Endothelial cell of umbilical vein (primary cell): ENCODE data around the gene PSENEN. TPM values are rescaled to one million over a fixed set of nuclear protein-coding genes. Genes with fewer than 3 reads are reported as not detected.

ENCODE experiments used
- BruUV-seq: library from RNA; stranded (reverse); fragments of 400-500 nt; replicated peaks from 2 replicates; lab custom pipeline; 2021; lab: Mats Ljungman, UMichigan
- CTCF ChIA-PET: fragments of 300-600, 350-600 bp; sonication (Branson Sonifier 250); formaldehyde crosslinking; loops from one replicate; lab custom pipeline; 2021; ENCODE audit warnings: antibody characterized with exemption, inconsistent platforms; lab: Charles Lee
- POLR2A ChIA-PET: fragments of 300-600, 350-600 bp; sonication (Branson Sonifier 250); formaldehyde crosslinking; loops from one replicate; lab custom pipeline; 2021; ENCODE audit warnings: antibody characterized with exemption, inconsistent platforms; lab: Charles Lee
- DNase-seq: peaks from one replicate; pipeline ENCODE4 v3.0.0-alpha.2; 2011; ENCODE audit warnings: low read depth, low spot score
- FAIRE-seq: peaks from 2 replicates; lab custom pipeline; 2011; peaks lifted over from hg19 to GRCh38; lab: Jason Lieb, UNC
- H2AFZ ChIP-seq: 2 replicates; pipeline ENCODE4 v1.6.0; 2012; ENCODE audit warnings: low read depth, low read length, control low read depth, inconsistent platforms
- H3K27ac ChIP-seq: 2 replicates; pipeline ENCODE4 v1.5.1; 2011; ENCODE audit warnings: low read depth, mild to moderate bottlenecking, control low read depth, low read length, moderate library complexity; ENCODE audit not compliant: insufficient read depth
- H3K27me3 ChIP-seq, 2 experiments: 2 replicates each; pipeline versions ENCODE4 v1.6.0 to v1.6.1; 2011; ENCODE audit warnings: low read length in 2 of 2, mixed read lengths in 1 of 2; ENCODE audit not compliant: control insufficient read depth in 2 of 2, insufficient read depth in 2 of 2
- H3K36me3 ChIP-seq, 2 experiments: 2 replicates in 1 of 2; 3 replicates in 1 of 2; pipeline ENCODE4 v1.5.1; 2011; ENCODE audit warnings: low read length in 2 of 2, mild to moderate bottlenecking in 1 of 2, moderate library complexity in 1 of 2; ENCODE audit not compliant: control insufficient read depth in 2 of 2, insufficient read depth in 2 of 2; ENCODE audit errors: extremely low read depth in 1 of 2
- H3K4me1 ChIP-seq: 3 replicates; pipeline ENCODE4 v1.5.1; 2011; ENCODE audit warnings: mild to moderate bottlenecking, low read length; ENCODE audit not compliant: control insufficient read depth, insufficient read depth; ENCODE audit errors: extremely low read depth
- H3K4me2 ChIP-seq: 2 replicates; pipeline ENCODE4 v1.6.1; 2011; ENCODE audit warnings: low read length, control low read depth, mixed read lengths; ENCODE audit not compliant: insufficient read depth
- H3K4me3 ChIP-seq, 3 experiments: fragments of 200-600 bp in 1 of 3; sonication (generic), shearing (Covaris generic) in 1 of 3; replicated peaks in 1 of 3; 2 replicates each; pipeline ENCODE4 v1.5.1; 2011 to 2016; ENCODE audit warnings: control low read depth in 3 of 3, low read length in 3 of 3, mild to moderate bottlenecking in 2 of 3, inconsistent platforms in 1 of 3, low read depth in 1 of 3, moderate library complexity in 1 of 3; ENCODE audit not compliant: insufficient read depth in 1 of 3
- H3K79me2 ChIP-seq: 2 replicates; pipeline ENCODE4 v1.6.0; 2012; ENCODE audit warnings: low read length, inconsistent platforms; ENCODE audit not compliant: control insufficient read depth, insufficient read depth
- H3K9ac ChIP-seq: replicated peaks from 2 replicates; pipeline ENCODE3; 2011; ENCODE audit warnings: low read length, control low read depth; ENCODE audit not compliant: insufficient read depth; ENCODE audit errors: extremely low read depth
- H3K9me1 ChIP-seq: replicated peaks from 3 replicates; pipeline ENCODE4 v1.6.0; 2011; ENCODE audit warnings: mild to moderate bottlenecking, low read length; ENCODE audit not compliant: control insufficient read depth, insufficient read depth; ENCODE audit errors: extremely low read depth
- H3K9me3 ChIP-seq: replicated peaks from 2 replicates; pipeline ENCODE4 v1.5.1; 2012; ENCODE audit warnings: low read length, inconsistent platforms; ENCODE audit not compliant: control insufficient read depth, insufficient read depth
- H4K20me1 ChIP-seq: replicated peaks from 2 replicates; pipeline ENCODE3; 2011; ENCODE audit warnings: mild to moderate bottlenecking, low read length; ENCODE audit not compliant: control insufficient read depth, insufficient read depth; ENCODE audit errors: extremely low read depth
- EZH2 ChIP-seq: IDR thresholded peaks from 2 replicates; pipeline ENCODE4 v1.6.1; 2012; ENCODE audit warnings: borderline replicate concordance, low read depth, mild to moderate bottlenecking, moderate library complexity, low read length, inconsistent platforms; ENCODE audit not compliant: severe bottlenecking
- FOS ChIP-seq: IDR thresholded peaks from 2 replicates; pipeline ENCODE4 v1.6.1; 2011; ENCODE audit warnings: mild to moderate bottlenecking, low read length, moderate library complexity, borderline replicate concordance; ENCODE audit not compliant: insufficient read depth
- GATA2 ChIP-seq: IDR thresholded peaks from 2 replicates; pipeline ENCODE4 v1.7.0; 2011; ENCODE audit warnings: low read depth, mild to moderate bottlenecking, moderate library complexity, mixed read lengths, low read length; ENCODE audit not compliant: insufficient read length, insufficient read depth
- JUN ChIP-seq: IDR thresholded peaks from 2 replicates; pipeline ENCODE4 v1.6.1; 2011; ENCODE audit warnings: borderline replicate concordance, low read depth; ENCODE audit not compliant: insufficient read length, insufficient read depth
- MAX ChIP-seq: IDR thresholded peaks from 2 replicates; pipeline ENCODE4 v1.6.1; 2011; ENCODE audit not compliant: insufficient read depth, insufficient read length
- MYC ChIP-seq: IDR thresholded peaks from one replicate; pipeline ENCODE4 v1.6.1; 2011; ENCODE audit warnings: mild to moderate bottlenecking, low read depth, low read length
- POLR2A ChIP-seq: IDR thresholded peaks from 2 replicates; pipeline ENCODE4 v1.6.1; 2012; ENCODE audit warnings: low read depth, mild to moderate bottlenecking, control low read depth, low read length
- POLR2AphosphoS5 ChIP-seq: IDR thresholded peaks from 2 replicates; pipeline ENCODE4 v1.6.1; 2012; ENCODE audit warnings: low read depth, mild to moderate bottlenecking, control low read depth, low read length, moderate library complexity; ENCODE audit not compliant: insufficient read depth
- dilution Hi-C: fragments of 300-500 bp; cut with MboI; formaldehyde crosslinking; loops from one replicate; pipeline ENCODE4 v1.15.0; 2019; ENCODE audit warnings: low sequenced_read_pairs; ENCODE audit not compliant: extremely low pct_ligation_motif_present
- intact Hi-C: fragments of 100-400 bp; cut with micrococcal nuclease; formaldehyde crosslinking; loops from one replicate; pipeline ENCODE4 v1.10.0; 2022
- polyA plus RNA-seq, 4 experiments: library from polyadenylated mRNA; depleted of rRNA in 3 of 4; stranded (reverse) in 3 of 4; unstranded in 1 of 4; fragments of >200 nt; gene quantifications; 2 replicates each; pipeline versions ENCODE4 v1.2.1 to v1.2.3, GENCODE V29; 2011 to 2012; ENCODE audit warnings: missing spikeins in 1 of 4
- total RNA-seq: library from RNA; stranded (reverse); gene quantifications from 2 replicates; pipeline ENCODE4 v1.2.3, GENCODE V29; 2021
- TF ChIP-seq, protein P1 (sequence below), 2 donors: IDR thresholded peaks; 1 replicate in 1 of 2; 2 replicates in 1 of 2; pipeline ENCODE4 v1.5.1; 2011; ENCODE audit warnings: low read length in 2 of 2, mild to moderate bottlenecking in 2 of 2, moderate library complexity in 2 of 2, control low read depth in 1 of 2, inconsistent platforms in 1 of 2, low read depth in 1 of 2; ENCODE audit not compliant: insufficient read depth in 1 of 2; ENCODE audit errors: extremely low read depth in 1 of 2

PSENEN gene
- total and polyA plus RNA-seq, 2 donors (not counting 3 experiments of a cell fraction or from before 2014, with no cell fraction given) = 60.0 to 70.1 TPM

DNA sequence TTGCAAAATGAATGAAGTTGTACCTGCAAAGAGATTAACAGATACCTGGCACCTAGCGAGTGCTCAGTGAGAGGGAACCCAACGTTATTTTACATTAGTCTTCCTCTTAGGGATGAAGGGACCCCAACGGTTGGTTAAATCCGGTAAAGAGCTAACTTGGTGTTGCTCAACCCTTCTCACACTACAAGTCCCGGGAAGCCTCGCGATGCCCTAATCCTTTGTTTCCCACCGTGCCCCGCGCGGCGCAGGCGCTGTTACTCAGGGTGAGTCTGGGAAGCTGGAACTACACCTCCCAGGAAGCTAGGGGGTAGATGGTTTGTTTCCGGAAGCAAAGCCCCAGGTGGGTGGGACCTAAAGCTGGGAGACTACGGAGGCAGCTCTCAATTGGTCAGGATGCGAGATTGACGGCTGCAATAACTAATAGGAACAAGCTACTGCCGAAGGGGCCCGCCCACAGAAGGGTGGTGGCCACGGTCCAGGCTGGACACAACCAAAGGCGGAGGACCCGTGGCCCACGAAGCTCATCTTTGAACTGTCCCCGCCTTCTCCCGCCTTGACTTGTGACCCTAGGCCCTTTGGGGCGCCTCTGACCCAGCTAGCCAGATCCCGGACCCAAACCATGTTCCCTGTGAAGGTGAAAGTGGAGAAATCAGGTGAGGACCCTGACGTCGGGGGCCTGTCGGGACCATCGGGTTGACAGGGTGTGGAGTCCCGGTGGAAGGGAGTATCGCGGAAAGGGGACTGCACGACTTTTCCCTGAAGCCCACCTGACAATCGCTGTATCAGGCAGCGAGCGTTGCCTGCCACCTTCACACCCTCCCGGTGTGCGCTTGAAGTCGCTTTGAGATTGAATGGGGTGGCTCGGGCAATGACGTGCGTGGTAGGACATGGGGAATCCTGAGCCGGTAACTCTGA is 2.9 kb downstream of the PSENEN start, which contains the start of gene LIN37:
Gene LIN37, plus strand, starts transcription at position 471 of the 915 bp plus-strand sequence. Its CDS starts 149 bp downstream, at position 620.
- TF ChIP-seq FOS (no peak), MAX (no peak), POLR2A (peak; percentile 94), JUN (no peak), MYC (no peak), GATA2 (no peak), POLR2AphosphoS5 (peak; percentile 83), EZH2 (no peak)
- TF ChIP-seq, protein P1, sequence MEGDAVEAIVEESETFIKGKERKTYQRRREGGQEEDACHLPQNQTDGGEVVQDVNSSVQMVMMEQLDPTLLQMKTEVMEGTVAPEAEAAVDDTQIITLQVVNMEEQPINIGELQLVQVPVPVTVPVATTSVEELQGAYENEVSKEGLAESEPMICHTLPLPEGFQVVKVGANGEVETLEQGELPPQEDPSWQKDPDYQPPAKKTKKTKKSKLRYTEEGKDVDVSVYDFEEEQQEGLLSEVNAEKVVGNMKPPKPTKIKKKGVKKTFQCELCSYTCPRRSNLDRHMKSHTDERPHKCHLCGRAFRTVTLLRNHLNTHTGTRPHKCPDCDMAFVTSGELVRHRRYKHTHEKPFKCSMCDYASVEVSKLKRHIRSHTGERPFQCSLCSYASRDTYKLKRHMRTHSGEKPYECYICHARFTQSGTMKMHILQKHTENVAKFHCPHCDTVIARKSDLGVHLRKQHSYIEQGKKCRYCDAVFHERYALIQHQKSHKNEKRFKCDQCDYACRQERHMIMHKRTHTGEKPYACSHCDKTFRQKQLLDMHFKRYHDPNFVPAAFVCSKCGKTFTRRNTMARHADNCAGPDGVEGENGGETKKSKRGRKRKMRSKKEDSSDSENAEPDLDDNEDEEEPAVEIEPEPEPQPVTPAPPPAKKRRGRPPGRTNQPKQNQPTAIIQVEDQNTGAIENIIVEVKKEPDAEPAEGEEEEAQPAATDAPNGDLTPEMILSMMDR (IDR thresholded peaks at IDR 0.05; ENCODE audit: extremely low read depth in 1 of 2, insufficient read depth in 1 of 2, low read depth in 1 of 2, low read length in 2 of 2) = no peak
- dilution Hi-C loops = no loop called here
- Histone ChIP-seq H2AFZ (peak within 1 kb of the TSS; percentile 84), H3K9ac (peak within 1 kb of the TSS; percentile 91), H4K20me1 (no peaks in the 10 kb centered on the region), H3K4me3 (peak within 1 kb of the TSS; percentile 78 to 90 (median 81)), H3K27me3 (no peaks in the 10 kb centered on the region), H3K4me2 (peak within 1 kb of the TSS; percentile 65), H3K4me1 (peaks cover 19% of the 10 kb centered on the region), H3K27ac (peak within 1 kb of the TSS; percentile 58), H3K9me3 (no peaks in the 10 kb centered on the region), H3K79me2 (peaks cover 22% of the 10 kb centered on the region), H3K9me1 (no peaks in the 10 kb centered on the region), H3K36me3 (peaks cover 0 to 7% of the 10 kb centered on the region in 2 experiments)
- ChIA-PET POLR2A (interaction anchor here (0.6 to 1.1 kb wide), 3 partner anchors 9 to 59 kb away, joined by 3 to 8 read pairs (median 5); partner anchors contain the start of gene HSPB6), CTCF (interaction anchor here (0.6 to 1.4 kb wide), 11 partner anchors 8 to 183 kb away, joined by 3 to 11 read pairs (median 3); partner anchors contain the start of gene KMT2B)
- DNase-seq (peak; percentile 100), FAIRE-seq (peak; percentile 99)
- BruUV-seq = TSS peak; percentile 50
- intact Hi-C loops = loop anchor here (1.0 kb wide), 1 partner anchor 9 kb away; the partner anchor contains the start of gene HSPB6
